ENCODE measurements around the gene FOXN3. TPM values are rescaled to one million over a fixed set of nuclear protein-coding genes. Genes with fewer than 3 reads are reported as not detected.

FOXN3 gene
- total RNA-seq, 2 experiments from 2014 or later = 124 to 127 TPM

GRCh38 chr14:89194376-89194775 lies 222.7 kb downstream of the FOXN3 start:
- Mint-ChIP-seq H3K4me3 (no peak overlapping the region), H3K36me3 (ENCODE audit: low read depth) (peaks cover 62% of the 10 kb centered on the region), H3K27me3 (no peaks in the 10 kb centered on the region), H3K9me3 (peaks cover 3% of the 10 kb centered on the region), H3K4me1 (ENCODE audit: low read depth) (peaks cover 45% of the 10 kb centered on the region), H3K27ac (no peak overlapping the region)
- intact Hi-C loops (cut with DNase I, micrococcal nuclease) = no loop called here
- TF ChIP-seq CTCF (IDR thresholded peaks at IDR 0.05) = no peak
- POLR2A ChIA-PET = no interaction called here
- ATAC-seq (ENCODE audit: poor library complexity) (no peak), DNase-seq (no peak)
- Histone ChIP-seq H3K4me1 (ENCODE audit: insufficient read depth, low read length) (no peaks in the 10 kb centered on the region), H3K27ac (ENCODE audit: low read depth in 1 of 2, low read length in 2 of 2) (no peak overlapping the region), H3K9me3 (ENCODE audit: control insufficient read depth in 1 of 2, insufficient read depth in 1 of 2, low read length in 2 of 2) (peaks cover 0 to 6% of the 10 kb centered on the region in 2 experiments), H3K4me3 (ENCODE audit: low read length) (no peak overlapping the region), H3K27me3 (ENCODE audit: control insufficient read depth in 1 of 2, insufficient read depth in 2 of 2, low read length in 2 of 2) (no peaks in the 10 kb centered on the region), H3K36me3 (ENCODE audit: insufficient read depth, low read length) (peaks cover 8% of the 10 kb centered on the region)
- CTCF ChIA-PET = no interaction called here

- Mint-ChIP-seq H3K27ac (no peak overlapping the region), H3K4me3 (no peak overlapping the region), H3K9me3 (no peaks in the 10 kb centered on the region), H3K36me3 (ENCODE audit: low read depth) (peaks cover 60% of the 10 kb centered on the region), H3K4me1 (ENCODE audit: low read depth) (peaks cover 21% of the 10 kb centered on the region), H3K27me3 (no peaks in the 10 kb centered on the region)
- ATAC-seq (ENCODE audit: poor library complexity) = no peak
- Histone ChIP-seq H3K4me3 (ENCODE audit: low read length) (no peak overlapping the region), H3K36me3 (ENCODE audit: insufficient read depth, low read length) (peaks cover 38% of the 10 kb centered on the region), H3K27me3 (ENCODE audit: control insufficient read depth in 1 of 2, insufficient read depth in 2 of 2, low read length in 2 of 2) (no peaks in the 10 kb centered on the region), H3K4me1 (ENCODE audit: insufficient read depth, low read length) (no peaks in the 10 kb centered on the region), H3K9me3 (ENCODE audit: control insufficient read depth in 1 of 2, insufficient read depth in 1 of 2, low read length in 2 of 2) (no peaks in the 10 kb centered on the region), H3K27ac (ENCODE audit: low read depth in 1 of 2, low read length in 2 of 2) (no peak overlapping the region)
- ChIA-PET CTCF (no interaction called here), POLR2A (interaction anchor here (0.7 kb wide), 1 partner anchor 102 kb away, joined by 3 read pairs; no protein-coding TSS in a partner anchor)
- TF ChIP-seq CTCF (IDR thresholded peaks at IDR 0.05) = no peak
- intact Hi-C loops (cut with DNase I, micrococcal nuclease) = no loop called here
- DNase-seq = no peak
These were observed 226.1 kb downstream of the FOXN3 start for GRCh38 chr14:89190765-89191513.

- ChIA-PET POLR2A (no interaction called here), CTCF (no interaction called here)
- H3K4me1 ChIP-seq (ENCODE audit: insufficient read depth, low read length) = no peaks in the 10 kb centered on the region
- no peaks in the 10 kb centered on the region for H3K27me3 ChIP-seq (ENCODE audit: control insufficient read depth in 1 of 2, insufficient read depth in 2 of 2, low read length in 2 of 2)
- no peaks in the 10 kb centered on the region for H3K27me3 Mint-ChIP-seq
- ATAC-seq (ENCODE audit: poor library complexity) (no peak), DNase-seq (no peak)
- intact Hi-C loops (cut with DNase I, micrococcal nuclease) = no loop called here
- H3K36me3 ChIP-seq (ENCODE audit: insufficient read depth, low read length) = peaks cover 50% of the 10 kb centered on the region
- H3K27ac ChIP-seq (ENCODE audit: low read depth in 1 of 2, low read length in 2 of 2) = no peak overlapping the region
- H3K36me3 Mint-ChIP-seq (ENCODE audit: low read depth) = peaks cover 68% of the 10 kb centered on the region
- H3K27ac Mint-ChIP-seq = no peak overlapping the region
- no peak for TF ChIP-seq CTCF (IDR thresholded peaks at IDR 0.05)
- no peak overlapping the region for H3K4me3 ChIP-seq (ENCODE audit: low read length)
- H3K4me3 Mint-ChIP-seq = no peak overlapping the region
- no peaks in the 10 kb centered on the region for H3K9me3 Mint-ChIP-seq
- no peaks in the 10 kb centered on the region for H3K9me3 ChIP-seq (ENCODE audit: control insufficient read depth in 1 of 2, insufficient read depth in 1 of 2, low read length in 2 of 2)
- peaks cover 11% of the 10 kb centered on the region for H3K4me1 Mint-ChIP-seq (ENCODE audit: low read depth)
These were observed 228.5 kb downstream of the FOXN3 start for GRCh38 chr14:89188492-89188891.
